Measurements from ENCODE around the gene ISM2.

The ISM2 gene

GRCh38 chr14:77511486-77512162 is 13.0 kb upstream of the ISM2 start:
- in situ Hi-C loops (cut with HindIII; ENCODE audit: low pct_ligation_motif_present, low pct_unique_long_range_greater_than_20kb, low sequenced_read_pairs): no loop called here

GRCh38 chr14:77509366-77509765 is 10.8 kb upstream of the ISM2 start:
- in situ Hi-C loops (cut with HindIII; ENCODE audit: low pct_ligation_motif_present, low pct_unique_long_range_greater_than_20kb, low sequenced_read_pairs): no loop called here
- DNase-seq: no peak

More at GRCh38 chr14:77511486-77512162, 13.0 kb upstream of the ISM2 start:
- DNase-seq: no peak

GRCh38 chr14:77508876-77509275 is 10.3 kb upstream of the ISM2 start:
- DNase-seq: no peak
- in situ Hi-C loops (cut with HindIII; ENCODE audit: low pct_ligation_motif_present, low pct_unique_long_range_greater_than_20kb, low sequenced_read_pairs): no loop called here

- no peak for DNase-seq
- in situ Hi-C loops (cut with HindIII; ENCODE audit: low pct_ligation_motif_present, low pct_unique_long_range_greater_than_20kb, low sequenced_read_pairs): no loop called here
Measured at GRCh38 chr14:77508249-77508648, 9.6 kb upstream of the ISM2 start.

- in situ Hi-C loops (cut with HindIII; ENCODE audit: low pct_ligation_motif_present, low pct_unique_long_range_greater_than_20kb, low sequenced_read_pairs): no loop called here
- DNase-seq: no peak
Measured at GRCh38 chr14:77507762-77508161, 9.1 kb upstream of the ISM2 start.

- in situ Hi-C loops (cut with HindIII; ENCODE audit: low pct_ligation_motif_present, low pct_unique_long_range_greater_than_20kb, low sequenced_read_pairs): no loop called here
- DNase-seq: no peak
Measured at GRCh38 chr14:77505031-77505430, 6.4 kb upstream of the ISM2 start.

GRCh38 chr14:77503138-77503537 is 4.5 kb upstream of the ISM2 start:
- in situ Hi-C loops (cut with HindIII; ENCODE audit: low pct_ligation_motif_present, low pct_unique_long_range_greater_than_20kb, low sequenced_read_pairs): no loop called here
- no peak for DNase-seq

- no peak for DNase-seq
- in situ Hi-C loops (cut with HindIII; ENCODE audit: low pct_ligation_motif_present, low pct_unique_long_range_greater_than_20kb, low sequenced_read_pairs): no loop called here
Measured at GRCh38 chr14:77502109-77502782, 3.6 kb upstream of the ISM2 start.

GRCh38 chr14:77498984-77499527 is 440 bp upstream of the ISM2 start:
- in situ Hi-C loops (cut with HindIII; ENCODE audit: low pct_ligation_motif_present, low pct_unique_long_range_greater_than_20kb, low sequenced_read_pairs): no loop called here
- DNase-seq: no peak

- in situ Hi-C loops (cut with HindIII; ENCODE audit: low pct_ligation_motif_present, low pct_unique_long_range_greater_than_20kb, low sequenced_read_pairs): no loop called here
- DNase-seq: no peak
Measured at GRCh38 chr14:77495334-77495733, 3.3 kb downstream of the ISM2 start.

- in situ Hi-C loops (cut with HindIII; ENCODE audit: low pct_ligation_motif_present, low pct_unique_long_range_greater_than_20kb, low sequenced_read_pairs): no loop called here
- DNase-seq: no peak
Measured at GRCh38 chr14:77491056-77491455, 7.6 kb downstream of the ISM2 start.

GRCh38 chr14:77490347-77490986 is 8.1 kb downstream of the ISM2 start:
- in situ Hi-C loops (cut with HindIII; ENCODE audit: low pct_ligation_motif_present, low pct_unique_long_range_greater_than_20kb, low sequenced_read_pairs): no loop called here
- DNase-seq: no peak

GRCh38 chr14:77489041-77489440 is 9.6 kb downstream of the ISM2 start:
- in situ Hi-C loops (cut with HindIII; ENCODE audit: low pct_ligation_motif_present, low pct_unique_long_range_greater_than_20kb, low sequenced_read_pairs): no loop called here

GRCh38 chr14:77488558-77488957 is 10.1 kb downstream of the ISM2 start:
- in situ Hi-C loops (cut with HindIII; ENCODE audit: low pct_ligation_motif_present, low pct_unique_long_range_greater_than_20kb, low sequenced_read_pairs): no loop called here
- no peak for DNase-seq

More at GRCh38 chr14:77489041-77489440, 9.6 kb downstream of the ISM2 start:
- no peak for DNase-seq

GRCh38 chr14:77485901-77486678 is 12.5 kb downstream of the ISM2 start:
- DNase-seq: peak; percentile 77
- in situ Hi-C loops (cut with HindIII; ENCODE audit: low pct_ligation_motif_present, low pct_unique_long_range_greater_than_20kb, low sequenced_read_pairs): no loop called here

GRCh38 chr14:77485256-77485655 is 13.4 kb downstream of the ISM2 start:
- DNase-seq: no peak
- in situ Hi-C loops (cut with HindIII; ENCODE audit: low pct_ligation_motif_present, low pct_unique_long_range_greater_than_20kb, low sequenced_read_pairs): no loop called here

- in situ Hi-C loops (cut with HindIII; ENCODE audit: low pct_ligation_motif_present, low pct_unique_long_range_greater_than_20kb, low sequenced_read_pairs): no loop called here
- no peak for DNase-seq
Measured at GRCh38 chr14:77482422-77482821, 16.2 kb downstream of the ISM2 start.

GRCh38 chr14:77478796-77479195 is 19.8 kb downstream of the ISM2 start:
- in situ Hi-C loops (cut with HindIII; ENCODE audit: low pct_ligation_motif_present, low pct_unique_long_range_greater_than_20kb, low sequenced_read_pairs): no loop called here
- DNase-seq: no peak

- no peak for DNase-seq
- in situ Hi-C loops (cut with HindIII; ENCODE audit: low pct_ligation_motif_present, low pct_unique_long_range_greater_than_20kb, low sequenced_read_pairs): no loop called here
Measured at GRCh38 chr14:77478029-77478428, 20.6 kb downstream of the ISM2 start.

All from ACHN (cell line).